VCaP (cell line): Measurements from ENCODE around the gene SOS1.
"Not testable (repeated sequence)": the region's sequence is repeated elsewhere in the genome, so short reads cannot be mapped to it uniquely, and the experiment has no call there.

Experiments used
- H3K27ac ChIP-seq: fragments of 450-650 bp; 2 replicates; pipeline ENCODE4 v1.5.1; 2017
- CTCF ChIP-seq: fragments of 450-650 bp; conservative IDR thresholded peaks from 2 replicates; pipeline ENCODE4 v1.5.1; 2017; ENCODE audit warnings: mild to moderate bottlenecking, moderate library complexity

The SOS1 gene

GRCh38 chr2:39068299-39069135 is 52.3 kb downstream of the SOS1 start:
- TF ChIP-seq CTCF, result no peak
- H3K27ac ChIP-seq, result no peak overlapping the region

DNA sequence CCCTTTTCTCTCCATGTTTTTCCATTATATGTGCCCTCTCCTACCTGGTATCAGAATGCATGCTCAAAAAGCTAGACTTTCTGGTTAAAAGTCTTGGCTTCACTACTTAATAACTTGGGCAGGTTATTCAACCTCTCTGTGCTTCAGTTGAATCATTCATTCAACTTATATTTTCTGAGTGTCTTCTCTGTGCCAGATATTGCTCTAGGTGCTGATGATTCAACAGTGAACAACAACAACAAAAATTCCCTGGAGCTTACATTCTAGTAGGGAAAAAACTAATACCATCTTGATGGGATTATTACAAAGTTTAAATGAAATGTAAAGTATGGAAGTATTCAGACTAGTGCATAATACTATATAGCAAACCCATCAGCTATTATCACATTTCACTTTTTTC is 55.2 kb downstream of the SOS1 start:
- H3K27ac ChIP-seq, result no peak overlapping the region
- TF ChIP-seq CTCF, result no peak

DNA sequence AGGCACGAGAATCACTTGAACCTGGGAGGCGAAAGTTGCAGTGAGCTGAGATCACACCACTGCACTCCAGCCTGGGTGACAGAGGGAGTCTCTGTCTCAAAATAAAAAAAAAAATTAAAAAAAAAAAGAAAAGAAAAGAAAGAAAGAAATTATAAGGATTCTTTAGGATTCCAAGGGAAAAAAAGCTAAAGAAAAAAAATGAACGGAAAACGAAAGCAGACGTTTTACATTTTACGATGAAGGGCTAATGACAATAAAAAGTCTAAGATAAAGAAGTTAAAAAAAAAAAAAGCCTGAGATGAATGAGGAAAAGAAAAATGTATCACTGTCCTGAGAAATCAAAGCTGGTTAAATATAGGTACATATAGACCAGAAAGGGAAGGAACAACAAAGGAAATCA is 58.5 kb downstream of the SOS1 start:
- no peak for TF ChIP-seq CTCF
- H3K27ac ChIP-seq, result no peak overlapping the region

DNA sequence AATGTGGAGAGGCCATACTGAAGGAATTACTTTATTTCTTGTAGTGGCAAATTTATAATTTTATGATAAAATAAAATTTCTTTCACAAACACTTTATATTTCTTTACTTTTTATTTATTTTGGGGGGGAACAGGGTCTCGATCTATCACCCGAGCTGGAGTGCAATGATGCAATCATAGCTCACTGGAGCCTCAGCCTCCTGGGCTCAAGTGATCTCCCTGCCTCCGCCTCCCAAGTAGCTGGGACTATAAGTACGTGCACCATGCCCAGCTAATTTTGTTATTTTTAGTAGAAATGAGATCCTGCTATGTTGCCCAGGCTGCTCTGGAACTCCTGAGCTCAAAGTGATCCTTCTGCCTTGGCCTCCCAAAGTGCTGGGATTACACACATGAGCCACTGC is 59.6 kb downstream of the SOS1 start:
- TF ChIP-seq CTCF, result no peak
- H3K27ac ChIP-seq, result no peak overlapping the region

DNA sequence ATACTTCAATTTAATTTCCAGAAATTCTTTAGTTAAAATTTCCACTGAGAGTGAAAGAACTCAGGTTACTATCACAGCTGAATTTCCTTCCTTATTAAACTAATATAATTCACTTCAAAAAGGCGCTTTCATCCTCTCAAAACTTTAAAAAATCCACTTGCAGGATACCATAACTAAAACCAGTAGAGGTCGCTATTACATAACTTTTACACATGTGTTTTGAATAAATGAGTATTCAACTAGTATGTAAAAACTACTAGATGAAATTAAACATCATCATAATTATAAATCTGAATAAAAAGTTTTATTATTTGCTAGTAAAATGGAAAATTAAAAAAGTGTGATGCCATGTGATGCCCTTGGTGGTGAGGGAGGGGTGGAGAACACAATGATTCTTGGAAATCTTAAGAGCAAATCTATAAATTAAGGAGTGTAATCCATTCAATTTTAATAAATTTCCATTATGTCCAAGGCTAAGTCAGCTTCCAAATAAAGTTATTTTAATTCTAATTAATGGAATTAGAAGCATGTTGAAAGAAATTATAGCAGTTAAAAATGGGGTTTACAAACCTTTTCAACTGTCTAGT is 61.4 kb downstream of the SOS1 start:
- peak; percentile 75 for TF ChIP-seq CTCF
- H3K27ac ChIP-seq, result no peak overlapping the region

DNA sequence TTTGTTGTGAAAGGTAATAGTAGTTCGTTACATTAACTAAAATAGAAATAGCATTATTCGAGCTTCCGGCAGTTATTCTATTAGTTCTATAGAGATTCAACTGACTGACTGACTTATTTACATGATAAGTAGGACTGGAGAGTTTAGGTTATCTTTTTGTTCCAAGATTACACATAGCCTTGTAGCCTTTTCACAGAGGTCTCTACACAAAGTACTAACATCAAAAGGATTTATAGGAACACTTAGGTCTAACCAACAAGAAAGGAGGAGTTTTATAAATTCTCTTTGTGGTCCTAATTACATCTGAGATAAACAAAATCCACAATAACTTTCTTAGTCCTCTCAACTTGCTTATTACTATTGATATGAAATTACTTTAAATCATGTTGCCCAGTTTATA is 62.8 kb downstream of the SOS1 start:
- H3K27ac ChIP-seq, result no peak overlapping the region
- TF ChIP-seq CTCF, result no peak

- H3K27ac ChIP-seq, result not testable (repeated sequence)
Observed at GRCh38 chr2:39052665-39053064, 68.2 kb downstream of the SOS1 start.

DNA sequence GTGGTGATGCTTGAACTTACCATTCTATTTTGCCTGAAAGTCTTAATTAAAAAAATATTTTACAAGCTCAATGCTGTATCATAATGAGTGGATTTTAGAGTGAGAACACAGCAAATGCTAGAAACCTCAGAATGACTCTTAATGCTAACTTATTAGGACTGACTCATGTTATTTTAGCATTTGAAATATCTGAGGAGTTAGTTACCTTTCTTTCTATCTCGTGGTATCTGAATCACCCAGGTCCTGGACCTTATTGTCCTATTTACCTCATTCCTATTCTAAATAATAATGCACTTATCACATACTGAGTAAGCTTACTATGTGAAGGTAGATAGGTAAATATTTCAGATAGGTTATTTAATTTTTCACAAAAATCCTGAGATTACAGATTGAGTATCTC is 70.7 kb downstream of the SOS1 start:
- TF ChIP-seq CTCF, result no peak
- no peak overlapping the region for H3K27ac ChIP-seq
